Mesenteric fat pad (tissue), 1 donor: ENCODE results near the gene RNF167. TPM values are rescaled to one million over a fixed set of nuclear protein-coding genes. Genes with fewer than 3 reads are reported as not detected.

ENCODE experiments used
- DNase-seq: peaks from one replicate; pipeline ENCODE4 v3.0.0-alpha.2; 2020; ENCODE audit warnings: low spot score
- long read RNA-seq: library from polyadenylated mRNA; unstranded; transcript quantifications from one replicate; pipeline ENCODE4 v2.0.0, GENCODE V29; 2020
- total RNA-seq: library from RNA; stranded (reverse); fragmentation: NEBNext Ultra II Directional; extraction: Animal tissue kit (Norgen Biotek cat#: 25700); gene quantifications from one replicate; pipeline ENCODE4 v1.2.1, GENCODE V29; 2021
- donor health status: DM: yes; HTN: yes; CAD: no.

RNF167 gene
- 63.3 TPM for total RNA-seq
- long read RNA-seq, transcript RNF167-211 (9 exons, 1,757 nt), result major isoform, 8 of 14 reads
- long read RNA-seq, partial matches to known transcripts, result 1 of 14 reads
- long read RNA-seq, other reads (novel, unspliced or antisense), result 5 of 14 reads

GRCh38 chr17:4939796-4940554 lies at the start of gene RNF167, which contains the start of gene SLC25A11:
Gene RNF167 (plus strand): TSS chr17:4940268. CDS start chr17:4940910, 642 bp downstream.
Gene SLC25A11 (minus strand): TSS chr17:4940046. CDS start chr17:4939910, 136 bp downstream.
- peak; percentile 97 for DNase-seq

- DNase-seq, result no peak
These were observed 48.4 kb upstream of the RNF167 start for GRCh38 chr17:4891411-4892410.

DNA sequence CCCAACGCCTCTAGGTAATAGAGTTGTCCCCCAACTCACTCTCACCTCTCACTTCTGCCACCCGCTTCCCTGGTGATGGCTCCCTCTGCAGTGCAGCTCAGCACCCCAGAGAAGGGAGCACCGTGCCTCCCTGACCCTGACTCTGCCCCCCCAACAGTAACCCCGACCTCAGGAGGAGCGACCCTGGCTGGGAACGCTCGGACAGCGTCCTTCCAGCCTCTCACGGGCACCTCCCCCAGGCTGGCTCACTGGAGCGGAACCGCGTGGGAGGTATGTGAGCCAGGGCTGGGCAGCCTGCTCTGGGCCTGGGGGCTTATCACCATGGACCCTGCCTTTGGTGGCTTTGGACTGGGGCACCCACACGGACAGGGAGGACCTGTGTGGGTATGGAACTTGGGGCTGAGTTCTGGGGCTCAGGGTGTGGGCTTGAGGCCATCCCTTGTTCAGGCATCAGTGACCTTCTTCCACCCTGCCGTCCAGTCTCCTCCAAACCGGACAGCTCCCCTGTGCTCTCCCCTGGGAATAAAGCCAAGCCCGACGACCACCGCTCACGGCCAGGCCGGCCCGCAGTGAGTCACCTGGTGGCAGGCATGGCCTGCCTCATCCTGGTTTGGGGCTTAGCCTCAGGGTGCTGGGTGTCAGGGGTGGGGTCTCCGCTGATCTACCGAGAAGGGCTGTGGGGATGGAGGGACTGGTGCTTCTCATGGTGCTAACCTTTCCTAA lies 47.4 kb upstream of the RNF167 start:
- DNase-seq, result no peak

GRCh38 chr17:4893272-4893671 lies 46.8 kb upstream of the RNF167 start:
- DNase-seq, result no peak

- DNase-seq, result no peak
These were observed 46.1 kb upstream of the RNF167 start for GRCh38 chr17:4893721-4894560.

GRCh38 chr17:4895121-4895520 lies 44.9 kb upstream of the RNF167 start:
- no peak for DNase-seq

- DNase-seq, result no peak
These were observed 44.3 kb upstream of the RNF167 start for GRCh38 chr17:4895657-4896331.

GRCh38 chr17:4896332-4897197 lies 43.5 kb upstream of the RNF167 start:
- no peak for DNase-seq

GRCh38 chr17:4897198-4897687 lies 42.8 kb upstream of the RNF167 start:
- DNase-seq, result no peak

DNA sequence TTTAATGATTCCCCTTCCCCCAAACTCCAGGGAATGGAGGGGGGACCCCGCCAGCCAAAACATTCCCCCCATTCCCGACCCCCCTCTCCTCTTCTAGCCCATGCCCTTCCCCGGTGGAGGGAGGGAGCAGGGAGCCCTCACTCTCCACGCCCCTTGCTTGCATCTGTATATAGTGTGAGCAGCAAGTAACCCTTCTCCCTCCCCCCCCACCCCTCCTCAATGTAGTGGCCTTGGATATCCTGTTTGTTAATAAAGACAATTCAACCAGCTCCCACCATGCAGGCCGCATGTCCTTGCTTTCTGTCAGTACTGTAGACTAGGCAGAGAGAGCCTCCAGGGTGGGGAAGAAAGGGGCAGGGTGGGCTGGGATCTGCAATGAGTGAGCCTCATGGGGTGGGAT lies 42.3 kb upstream of the RNF167 start:
- no peak for DNase-seq

DNA sequence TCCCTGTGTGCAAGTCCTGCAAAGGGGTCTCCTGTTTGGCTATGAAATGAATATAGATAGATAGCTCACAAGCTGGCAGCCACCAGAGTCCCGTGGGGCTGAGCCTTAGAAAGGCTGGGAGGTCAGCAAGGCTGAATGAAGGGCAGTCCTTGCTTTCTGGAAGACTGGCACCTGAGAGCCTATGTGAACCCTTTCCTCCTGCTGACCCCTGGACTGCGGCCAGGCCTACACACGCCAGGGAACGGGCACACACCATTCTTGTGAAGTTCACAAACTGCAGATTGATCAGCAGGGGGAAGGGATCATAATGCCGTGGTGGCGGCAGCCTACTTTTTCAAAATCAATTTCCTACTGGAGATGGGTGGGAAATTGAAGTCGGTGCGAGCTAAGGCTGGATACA lies 41.7 kb upstream of the RNF167 start:
- no peak for DNase-seq

- no peak for DNase-seq
These were observed 41.1 kb upstream of the RNF167 start for GRCh38 chr17:4898927-4899326.

- DNase-seq, result peak; percentile 95
These were observed 40.5 kb upstream of the RNF167 start, which contains the start of gene C17orf107 for GRCh38 chr17:4899341-4900230. Gene C17orf107 (plus strand): TSS chr17:4899536. CDS start chr17:4899763, 227 bp downstream.

GRCh38 chr17:4900231-4901107 lies 39.6 kb upstream of the RNF167 start:
- DNase-seq, result no peak

DNA sequence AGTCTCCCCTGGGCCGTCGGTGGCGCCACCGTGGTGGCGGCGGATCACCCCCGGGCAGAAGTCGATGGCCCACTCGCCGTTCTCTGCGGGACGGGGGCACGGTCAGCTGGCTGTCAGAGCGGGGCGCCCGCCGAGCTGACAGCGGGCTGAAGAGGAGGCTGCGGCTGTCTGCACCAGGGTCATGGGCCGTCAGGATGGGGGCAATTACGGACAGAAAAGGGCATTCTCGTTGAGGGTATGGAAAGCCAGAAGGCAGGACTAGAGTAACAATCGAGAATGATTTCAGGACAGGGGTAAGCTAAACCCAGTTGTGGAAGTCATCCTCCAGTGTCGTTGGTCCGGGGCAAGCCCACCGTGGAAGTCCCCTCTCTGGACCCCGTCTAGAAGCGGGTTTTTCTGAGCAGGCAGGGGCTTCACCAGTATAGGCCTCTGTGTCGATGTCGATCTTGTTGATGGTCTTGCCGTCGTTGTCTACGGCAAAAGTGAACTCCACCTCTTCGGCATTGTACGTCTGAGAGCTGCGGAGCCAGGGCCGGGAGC lies 38.9 kb upstream of the RNF167 start:
- DNase-seq, result no peak
